Mesenchymal stem cell (in vitro differentiated cells and primary cell): ENCODE results near the gene ARHGEF17.

Experiments
- DNase-seq: peaks from one replicate; pipeline ENCODE4 v3.0.0-alpha.2; 2013
- H2AFZ ChIP-seq: one replicate; pipeline ENCODE4 v1.6.1; 2013; ENCODE audit warnings: low read depth, mild to moderate bottlenecking, control low read depth, inconsistent platforms, low read length, moderate library complexity
- H2AK5ac ChIP-seq: 2 replicates; pipeline ENCODE4 v1.6.1; 2013; ENCODE audit warnings: low read length, moderate library complexity, mild to moderate bottlenecking, inconsistent platforms; ENCODE audit not compliant: severe bottlenecking
- H2BK120ac ChIP-seq: one replicate; pipeline ENCODE4 v1.6.1; 2013; ENCODE audit warnings: low read depth, mild to moderate bottlenecking, inconsistent platforms, low read length, moderate library complexity
- H2BK12ac ChIP-seq, 2 experiments: one replicate each; pipeline ENCODE4 v1.6.1; 2013; ENCODE audit warnings: inconsistent platforms in 2 of 2, low read length in 2 of 2, mild to moderate bottlenecking in 2 of 2, moderate library complexity in 2 of 2, control low read depth in 1 of 2
- H2BK15ac ChIP-seq: one replicate; pipeline ENCODE4 v1.6.1; 2013; ENCODE audit warnings: mild to moderate bottlenecking, low read depth, inconsistent platforms; ENCODE audit not compliant: poor library complexity, severe bottlenecking
- H2BK5ac ChIP-seq: 2 replicates; pipeline ENCODE4 v1.6.1; 2013; ENCODE audit warnings: low read depth, mild to moderate bottlenecking, low read length, control low read depth, inconsistent platforms; ENCODE audit not compliant: poor library complexity, severe bottlenecking
- H3K14ac ChIP-seq, 2 experiments: one replicate each; pipeline ENCODE4 v1.6.1; 2013; ENCODE audit warnings: inconsistent platforms in 2 of 2, low read length in 2 of 2, control low read depth in 1 of 2, mild to moderate bottlenecking in 1 of 2, moderate library complexity in 1 of 2
- H3K18ac ChIP-seq, 2 experiments: one replicate each; pipeline ENCODE4 v1.6.1; 2013; ENCODE audit warnings: inconsistent platforms in 2 of 2, low read length in 2 of 2, control low read depth in 1 of 2, low read depth in 1 of 2, mild to moderate bottlenecking in 1 of 2
- H3K23ac ChIP-seq, 2 experiments: one replicate each; pipeline ENCODE4 v1.6.1; 2013; ENCODE audit warnings: inconsistent platforms in 2 of 2, low read length in 2 of 2, mild to moderate bottlenecking in 2 of 2, moderate library complexity in 2 of 2, control low read depth in 1 of 2
- H3K27ac ChIP-seq: 2 replicates; pipeline ENCODE4 v1.5.1; 2013; ENCODE audit warnings: mild to moderate bottlenecking, moderate library complexity, low read length, control low read depth, inconsistent platforms; ENCODE audit not compliant: poor library complexity, severe bottlenecking
- H3K27me3 ChIP-seq, 2 experiments: 2 replicates each; pipeline versions ENCODE4 v1.6.1 to v1.7.0; 2013; ENCODE audit warnings: low read length in 2 of 2, mild to moderate bottlenecking in 2 of 2, moderate library complexity in 2 of 2, control low read depth in 1 of 2, inconsistent platforms in 1 of 2; ENCODE audit not compliant: control insufficient read depth in 1 of 2, insufficient read depth in 1 of 2
- H3K36me3 ChIP-seq, 2 experiments: 2 replicates each; pipeline versions ENCODE4 v1.6.1 to v1.7.0; 2013; ENCODE audit warnings: low read length in 2 of 2, control low read depth in 1 of 2, inconsistent platforms in 1 of 2, low read depth in 1 of 2, mild to moderate bottlenecking in 1 of 2; ENCODE audit not compliant: insufficient read depth in 2 of 2, control insufficient read depth in 1 of 2
- H3K4ac ChIP-seq, 2 experiments: one replicate each; pipeline ENCODE4 v1.6.1; 2013; ENCODE audit warnings: inconsistent platforms in 2 of 2, low read length in 2 of 2, mild to moderate bottlenecking in 2 of 2, moderate library complexity in 2 of 2, control low read depth in 1 of 2, low read depth in 1 of 2
- H3K4me1 ChIP-seq: 2 replicates; pipeline ENCODE4 v1.6.1; 2013; ENCODE audit warnings: low read depth, low read length, control low read depth; ENCODE audit not compliant: control insufficient read depth, insufficient read depth
- H3K4me2 ChIP-seq: 2 replicates; pipeline ENCODE4 v1.6.1; 2013; ENCODE audit warnings: low read length, mild to moderate bottlenecking, inconsistent platforms; ENCODE audit not compliant: poor library complexity, severe bottlenecking
- H3K4me3 ChIP-seq, 2 experiments: 2 replicates each; pipeline versions ENCODE4 v1.5.1 to v1.7.0; 2013; ENCODE audit warnings: low read length in 2 of 2, mild to moderate bottlenecking in 2 of 2, control low read depth in 1 of 2, low read depth in 1 of 2; ENCODE audit not compliant: insufficient read depth in 1 of 2
- H3K79me1 ChIP-seq: replicated peaks from 2 replicates; pipeline ENCODE4 v1.6.1; 2013; ENCODE audit warnings: mild to moderate bottlenecking, control low read depth, low read length, inconsistent platforms; ENCODE audit not compliant: poor library complexity, severe bottlenecking
- H3K9ac ChIP-seq: 2 replicates; pipeline ENCODE4 v1.7.0; 2013; ENCODE audit warnings: mild to moderate bottlenecking, low read length, moderate library complexity
- H3K9me3 ChIP-seq: 2 replicates; pipeline ENCODE4 v1.7.0; 2013; ENCODE audit warnings: mild to moderate bottlenecking, low read length; ENCODE audit not compliant: control insufficient read depth
- H4K8ac ChIP-seq: one replicate; pipeline ENCODE4 v1.6.1; 2013; ENCODE audit warnings: inconsistent platforms, mild to moderate bottlenecking, low read length, moderate library complexity
- H4K91ac ChIP-seq: one replicate; pipeline ENCODE4 v1.6.1; 2013; ENCODE audit warnings: mild to moderate bottlenecking, low read length, inconsistent platforms
- WGBS: methylation state at CpG from one replicate; pipeline ENCODE4 v1.1.7; 2013; ENCODE audit warnings: mixed read lengths; 5-methylcytosine and 5-hydroxymethylcytosine counted together

ARHGEF17 gene

DNA sequence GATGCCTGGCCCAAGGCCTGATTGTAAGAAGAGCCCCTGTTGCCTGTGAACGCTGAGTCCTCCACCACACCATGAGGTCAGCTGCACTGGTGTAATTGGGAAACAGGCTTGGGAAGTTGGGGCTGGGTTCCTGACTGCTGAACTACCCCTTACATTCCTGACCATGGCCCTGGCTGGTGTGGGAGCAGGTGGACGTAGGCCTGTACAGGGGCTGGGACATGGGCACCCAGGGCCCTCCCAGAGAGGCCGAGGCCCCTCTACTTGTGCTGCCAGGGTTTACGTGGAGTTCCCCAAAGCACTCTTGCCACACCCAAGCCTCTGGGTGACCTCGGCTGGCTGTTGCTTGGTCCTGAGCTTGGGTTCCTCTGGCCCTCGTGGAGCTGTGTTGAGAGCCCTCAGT is 73.5 kb downstream of the ARHGEF17 start:
- Histone ChIP-seq H3K4me2 (no peak overlapping the region), H3K14ac (no peak overlapping the region), H3K9ac (no peak overlapping the region), H3K4ac (no peak overlapping the region), H3K27me3 (no peaks in the 10 kb centered on the region), H4K8ac (no peak overlapping the region), H3K4me1 (peaks cover 44% of the 10 kb centered on the region), H4K91ac (no peak overlapping the region), H2BK5ac (no peak overlapping the region), H2BK12ac (no peak overlapping the region), H2AFZ (no peak overlapping the region), H3K36me3 (peaks cover 0 to 8% of the 10 kb centered on the region in 2 experiments), H2BK15ac (no peak overlapping the region), H3K18ac (no peak overlapping the region), H3K27ac (no peak overlapping the region), H2BK120ac (no peak overlapping the region), H2AK5ac (no peak overlapping the region), H3K4me3 (no peak overlapping the region), H3K9me3 (no peaks in the 10 kb centered on the region), H3K23ac (no peak overlapping the region), H3K79me1 (peaks cover 56% of the 10 kb centered on the region)
- DNase-seq, result no peak
- 95% methylated on average over 6 of the region's 6 CpGs for WGBS

DNA sequence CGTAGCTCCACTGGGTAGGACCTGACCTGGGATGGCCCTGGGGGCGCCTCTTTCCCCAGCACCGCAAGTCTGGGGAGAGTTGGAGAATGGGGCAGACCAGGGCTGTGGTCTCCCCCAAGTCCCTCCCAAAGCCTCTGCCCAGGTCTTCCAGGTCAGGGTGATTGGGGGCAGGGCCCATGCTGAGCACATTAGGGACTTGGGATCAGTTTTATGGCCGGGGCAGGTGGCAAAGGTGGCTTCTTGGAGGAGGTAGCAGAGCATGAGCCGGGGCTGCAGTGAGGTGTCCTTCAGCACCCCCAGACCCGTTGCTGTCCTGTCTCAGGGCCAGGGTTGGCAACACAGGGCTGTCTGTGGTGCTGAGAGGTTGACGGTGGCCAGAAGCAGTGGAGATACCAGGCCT is 74.1 kb downstream of the ARHGEF17 start:
- no peak for DNase-seq
- peaks cover 0 to 8% of the 10 kb centered on the region in 2 experiments for H3K36me3 ChIP-seq

DNA sequence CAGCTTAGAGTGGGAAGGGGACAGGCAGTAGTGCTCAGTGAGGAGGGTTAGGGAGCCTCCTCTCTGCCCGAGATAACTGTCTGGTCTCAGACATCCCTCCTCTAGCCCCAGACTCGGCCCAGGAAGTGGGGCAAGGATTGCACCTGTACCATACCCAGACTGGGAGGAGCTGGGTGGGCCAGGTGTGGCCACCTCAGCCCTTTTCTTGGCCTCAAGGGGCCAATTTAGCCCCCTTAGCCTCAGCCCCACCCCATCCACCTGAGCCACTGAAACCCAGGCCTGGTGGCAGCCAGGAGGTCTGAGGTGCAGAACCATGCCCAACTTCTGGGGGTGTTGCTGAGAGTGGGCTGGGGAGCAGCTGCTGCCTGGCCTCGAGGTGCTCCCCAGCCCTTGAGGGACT is 74.7 kb downstream of the ARHGEF17 start:
- no peaks in the 10 kb centered on the region for H3K27me3 ChIP-seq
- H2BK5ac ChIP-seq, result no peak overlapping the region
- H3K4ac ChIP-seq, result peak overlapping the region in 1 of 2 experiments; percentile 5
- no peak overlapping the region for H4K8ac ChIP-seq
- 96% methylated on average over 3 of the region's 3 CpGs for WGBS
- no peak overlapping the region for H2BK15ac ChIP-seq
- no peak overlapping the region for H3K14ac ChIP-seq
- no peaks in the 10 kb centered on the region for H3K9me3 ChIP-seq
- H4K91ac ChIP-seq, result peak overlapping the region; percentile 43
- H3K27ac ChIP-seq, result no peak overlapping the region
- no peak overlapping the region for H3K23ac ChIP-seq
- no peak overlapping the region for H2BK120ac ChIP-seq
- H3K36me3 ChIP-seq, result peaks cover 0 to 8% of the 10 kb centered on the region in 2 experiments
- no peak overlapping the region for H3K9ac ChIP-seq
- H3K4me2 ChIP-seq, result no peak overlapping the region
- H2AFZ ChIP-seq, result no peak overlapping the region
- DNase-seq, result no peak
- H3K18ac ChIP-seq, result no peak overlapping the region
- peaks cover 43% of the 10 kb centered on the region for H3K4me1 ChIP-seq
- peaks cover 57% of the 10 kb centered on the region for H3K79me1 ChIP-seq
- peak overlapping the region; percentile 51 for H2AK5ac ChIP-seq
- H3K4me3 ChIP-seq, result no peak overlapping the region
- H2BK12ac ChIP-seq, result no peak overlapping the region

More for the DNA sequence above, 74.1 kb downstream of the ARHGEF17 start:
- Histone ChIP-seq H3K27me3 (no peaks in the 10 kb centered on the region), H3K4ac (no peak overlapping the region), H4K91ac (peak overlapping the region; percentile 43), H2BK5ac (no peak overlapping the region), H2BK12ac (no peak overlapping the region), H3K9me3 (no peaks in the 10 kb centered on the region), H3K14ac (no peak overlapping the region), H3K79me1 (peaks cover 55% of the 10 kb centered on the region), H3K4me1 (peaks cover 42% of the 10 kb centered on the region), H4K8ac (no peak overlapping the region), H3K9ac (no peak overlapping the region), H3K4me2 (no peak overlapping the region), H2BK15ac (no peak overlapping the region), H3K18ac (no peak overlapping the region), H2BK120ac (no peak overlapping the region), H3K27ac (no peak overlapping the region), H3K23ac (no peak overlapping the region), H2AK5ac (no peak overlapping the region), H2AFZ (no peak overlapping the region), H3K4me3 (no peak overlapping the region)
- 94% methylated on average over 7 of the region's 7 CpGs for WGBS

DNA sequence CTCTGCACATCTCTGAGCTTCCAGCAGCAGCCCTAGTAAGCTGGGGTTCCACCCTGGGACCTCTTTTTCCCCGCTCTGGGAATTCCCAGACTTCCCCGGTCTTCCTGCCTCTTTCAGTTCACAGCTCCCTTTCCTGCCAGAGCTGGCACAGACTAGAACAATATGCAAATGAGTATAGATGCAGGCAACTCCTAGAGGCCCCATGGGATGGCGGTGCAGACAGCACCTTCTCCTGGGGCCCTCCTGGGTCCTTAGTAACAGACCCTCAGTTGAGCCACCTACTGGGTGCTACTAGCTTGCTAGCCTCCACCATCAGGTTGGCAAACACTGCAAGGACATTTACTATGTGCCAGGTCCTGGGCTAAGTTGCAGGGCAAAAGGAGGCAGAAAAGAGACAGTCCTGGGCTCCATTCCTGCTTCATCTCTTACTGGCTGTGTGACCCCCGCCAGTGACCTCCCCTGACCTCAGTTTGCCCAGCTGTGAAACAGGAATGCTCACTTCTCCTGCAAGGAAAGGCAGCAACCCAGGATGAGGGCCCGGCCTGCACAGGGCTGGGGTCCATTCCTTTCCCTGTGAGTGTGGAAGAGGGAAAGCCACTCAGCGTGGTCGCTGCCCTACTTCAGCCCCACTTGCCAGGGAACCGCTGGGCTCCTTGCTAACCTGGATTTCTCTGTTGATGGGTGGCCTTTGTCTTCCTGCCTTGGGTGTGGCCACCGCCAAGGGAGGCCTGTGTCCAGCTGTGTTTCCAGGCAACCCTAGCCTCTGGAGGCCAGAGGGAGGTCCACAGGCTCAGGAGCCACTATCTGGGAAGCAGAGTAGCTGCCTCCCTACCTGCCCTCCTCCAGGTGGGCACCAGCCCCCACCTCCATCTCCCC is 75.4 kb downstream of the ARHGEF17 start:
- Histone ChIP-seq H3K4me2 (no peak overlapping the region), H2BK15ac (peak overlapping the region; percentile 56), H2BK120ac (no peak overlapping the region), H3K36me3 (peaks cover 0 to 8% of the 10 kb centered on the region in 2 experiments), H3K9ac (no peak overlapping the region), H2AK5ac (no peak overlapping the region), H3K9me3 (no peaks in the 10 kb centered on the region), H3K79me1 (peaks cover 56% of the 10 kb centered on the region), H3K14ac (peak overlapping the region in 1 of 2 experiments; percentile 0), H2AFZ (no peak overlapping the region), H4K91ac (peak overlapping the region; percentile 64), H3K27me3 (no peaks in the 10 kb centered on the region), H4K8ac (peak overlapping the region; percentile 19), H3K4me3 (no peak overlapping the region), H2BK5ac (no peak overlapping the region), H3K27ac (no peak overlapping the region), H3K4me1 (peaks cover 50% of the 10 kb centered on the region), H3K4ac (peak overlapping the region; percentile 29 to 31), H3K18ac (peak overlapping the region; percentile 3 to 56), H3K23ac (no peak overlapping the region), H2BK12ac (peak overlapping the region in 1 of 2 experiments; percentile 37)
- peak; percentile 52 for DNase-seq
- 86% methylated on average over 9 of the region's 9 CpGs for WGBS
